GM10248 (cell line): Measurements from ENCODE around the gene NKD1.

Experiments
- CTCF ChIA-PET: fragments of 300-600 bp; sonication (Branson Sonifier 250); formaldehyde crosslinking; extraction: SDS; loops from one replicate; lab custom pipeline; 2021; ENCODE audit warnings: antibody characterized with exemption; lab: Yijun Ruan, JAX
- POLR2A ChIA-PET: fragments of 350-650 bp; sonication (Branson Sonifier 250); formaldehyde crosslinking; extraction: SDS; loops from one replicate; lab custom pipeline; 2020; ENCODE audit warnings: antibody characterized with exemption; lab: Yijun Ruan, JAX
- DNase-seq: peaks from one replicate; pipeline ENCODE4 v3.0.0; 2012; ENCODE audit errors: extremely low spot score
- CTCF ChIP-seq: IDR thresholded peaks from 2 replicates; pipeline ENCODE4 v1.5.1; 2012; ENCODE audit warnings: mild to moderate bottlenecking, low read depth; ENCODE audit errors: extremely low read depth, missing control alignments, control extremely low read depth

The NKD1 gene

GRCh38 chr16:50621452-50621792 lies 73.2 kb downstream of the NKD1 start:
- no peak for DNase-seq
- CTCF ChIA-PET, result interaction anchor here (0.8 to 1.2 kb wide), 2 partner anchors 44 to 185 kb away, joined by 3 read pairs; no protein-coding TSS in a partner anchor
- TF ChIP-seq CTCF, result no peak
- POLR2A ChIA-PET, result no interaction called here

GRCh38 chr16:50622029-50622428 lies 73.8 kb downstream of the NKD1 start:
- no peak for DNase-seq
- CTCF ChIA-PET, result interaction anchor here (0.7 to 2.9 kb wide), 4 partner anchors 43 to 185 kb away, joined by 3 to 11 read pairs (median 4); no protein-coding TSS in a partner anchor
- POLR2A ChIA-PET, result no interaction called here
- no peak for TF ChIP-seq CTCF

- ChIA-PET POLR2A (no interaction called here), CTCF (interaction anchor here (0.7 to 2.9 kb wide), 4 partner anchors 8 to 184 kb away, joined by 4 to 11 read pairs (median 6); no protein-coding TSS in a partner anchor)
- no peak for DNase-seq
- TF ChIP-seq CTCF, result no peak
Measured at GRCh38 chr16:50622643-50623369, 74.6 kb downstream of the NKD1 start.

GRCh38 chr16:50624449-50624970 lies 76.3 kb downstream of the NKD1 start:
- POLR2A ChIA-PET, result no interaction called here
- CTCF ChIA-PET, result interaction anchor here (1.5 to 2.9 kb wide), 3 partner anchors 9 to 182 kb away, joined by 5 to 11 read pairs (median 6); no protein-coding TSS in a partner anchor
- no peak for TF ChIP-seq CTCF
- DNase-seq, result no peak

GRCh38 chr16:50625374-50625773 lies 77.2 kb downstream of the NKD1 start:
- ChIA-PET POLR2A (no interaction called here), CTCF (interaction anchor here (2.0 kb wide), 1 partner anchor 40 kb away, joined by 7 read pairs; no protein-coding TSS in a partner anchor)
- DNase-seq, result no peak
- no peak for TF ChIP-seq CTCF

GRCh38 chr16:50626868-50627267 lies 78.7 kb downstream of the NKD1 start:
- CTCF ChIA-PET, result interaction anchor here (0.6 to 2.0 kb wide), 8 partner anchors 9 to 601 kb away, joined by 3 to 8 read pairs (median 4); partner anchors contain the start of gene CNEP1R1
- TF ChIP-seq CTCF, result no peak
- no peak for DNase-seq
- POLR2A ChIA-PET, result no interaction called here
